Measurements from ENCODE around the gene OSTF1. TPM values are rescaled to one million over a fixed set of nuclear protein-coding genes. Genes with fewer than 3 reads are reported as not detected.

OSTF1 gene
- total RNA-seq, 1 experiment from 2014 or later, result 7.0 TPM

- H3K27ac Mint-ChIP-seq (ENCODE audit: unreplicated experiment), result no peak overlapping the region
These were observed 22.8 kb downstream of the OSTF1 start for GRCh38 chr9:75111019-75111622.

GRCh38 chr9:75112789-75113188 lies 24.5 kb downstream of the OSTF1 start:
- no peaks in the 10 kb centered on the region for H3K4me1 Mint-ChIP-seq (ENCODE audit: low read depth, unreplicated experiment)
- no peaks in the 10 kb centered on the region for H3K27me3 Mint-ChIP-seq (ENCODE audit: insufficient read depth, unreplicated experiment)
- ChIA-PET POLR2A (no interaction called here), CTCF (no interaction called here)
- intact Hi-C loops (cut with micrococcal nuclease; ENCODE audit: unreplicated experiment), result no loop called here
- Histone ChIP-seq H3K4me3 (ENCODE audit: low read depth, low read length) (no peak overlapping the region), H3K36me3 (ENCODE audit: control insufficient read depth, insufficient read depth, low read length) (no peaks in the 10 kb centered on the region), H3K4me1 (no peaks in the 10 kb centered on the region), H3K9me3 (no peaks in the 10 kb centered on the region), H3K27me3 (replicated peaks; ENCODE audit: control insufficient read depth, insufficient read depth, low read length) (no peaks in the 10 kb centered on the region)
- H3K9me3 Mint-ChIP-seq (ENCODE audit: unreplicated experiment), result peaks cover under 1% of the 10 kb centered on the region
- no peak overlapping the region for H3K27ac Mint-ChIP-seq (ENCODE audit: unreplicated experiment)
- H3K36me3 Mint-ChIP-seq (ENCODE audit: insufficient read depth, unreplicated experiment), result no peaks in the 10 kb centered on the region
- TF ChIP-seq CTCF (IDR thresholded peaks at IDR 0.05; ENCODE audit: insufficient read depth in 1 of 2, low read depth in 1 of 2, low read length in 1 of 2, severe bottlenecking in 1 of 2, unreplicated experiment in 1 of 2), result no peak
- no peak for DNase-seq
- no TSS peak for BruUV-seq (replicated peaks)
- H3K4me3 Mint-ChIP-seq (ENCODE audit: unreplicated experiment), result no peak overlapping the region

More at GRCh38 chr9:75111019-75111622, 22.8 kb downstream of the OSTF1 start:
- H3K4me1 ChIP-seq, result no peaks in the 10 kb centered on the region
- BruUV-seq (replicated peaks), result no TSS peak
- no peaks in the 10 kb centered on the region for H3K27me3 Mint-ChIP-seq (ENCODE audit: insufficient read depth, unreplicated experiment)
- DNase-seq, result no peak
- no peaks in the 10 kb centered on the region for H3K9me3 Mint-ChIP-seq (ENCODE audit: unreplicated experiment)
- ChIA-PET CTCF (no interaction called here), POLR2A (no interaction called here)
- no peaks in the 10 kb centered on the region for H3K9me3 ChIP-seq
- H3K27me3 ChIP-seq (replicated peaks; ENCODE audit: control insufficient read depth, insufficient read depth, low read length), result no peaks in the 10 kb centered on the region
- H3K4me1 Mint-ChIP-seq (ENCODE audit: low read depth, unreplicated experiment), result no peaks in the 10 kb centered on the region
- no peak overlapping the region for H3K4me3 ChIP-seq (ENCODE audit: low read depth, low read length)
- no peak overlapping the region for H3K4me3 Mint-ChIP-seq (ENCODE audit: unreplicated experiment)
- no peaks in the 10 kb centered on the region for H3K36me3 Mint-ChIP-seq (ENCODE audit: insufficient read depth, unreplicated experiment)
- TF ChIP-seq CTCF (IDR thresholded peaks at IDR 0.05; ENCODE audit: insufficient read depth in 1 of 2, low read depth in 1 of 2, low read length in 1 of 2, severe bottlenecking in 1 of 2, unreplicated experiment in 1 of 2), result no peak
- intact Hi-C loops (cut with micrococcal nuclease; ENCODE audit: unreplicated experiment), result no loop called here
- H3K36me3 ChIP-seq (ENCODE audit: control insufficient read depth, insufficient read depth, low read length), result no peaks in the 10 kb centered on the region

GRCh38 chr9:75116306-75116705 lies 28.0 kb downstream of the OSTF1 start:
- no peak for DNase-seq
- ChIA-PET POLR2A (no interaction called here), CTCF (no interaction called here)
- H3K36me3 ChIP-seq (ENCODE audit: control insufficient read depth, insufficient read depth, low read length), result no peaks in the 10 kb centered on the region
- H3K27me3 ChIP-seq (replicated peaks; ENCODE audit: control insufficient read depth, insufficient read depth, low read length), result no peaks in the 10 kb centered on the region
- no peaks in the 10 kb centered on the region for H3K9me3 ChIP-seq
- Mint-ChIP-seq H3K27ac (ENCODE audit: unreplicated experiment) (no peak overlapping the region), H3K36me3 (ENCODE audit: insufficient read depth, unreplicated experiment) (no peaks in the 10 kb centered on the region), H3K4me3 (ENCODE audit: unreplicated experiment) (no peak overlapping the region), H3K9me3 (ENCODE audit: unreplicated experiment) (peaks cover 7% of the 10 kb centered on the region), H3K4me1 (ENCODE audit: low read depth, unreplicated experiment) (no peaks in the 10 kb centered on the region), H3K27me3 (ENCODE audit: insufficient read depth, unreplicated experiment) (no peaks in the 10 kb centered on the region)
- H3K4me1 ChIP-seq, result no peaks in the 10 kb centered on the region
- no TSS peak for BruUV-seq (replicated peaks)
- intact Hi-C loops (cut with micrococcal nuclease; ENCODE audit: unreplicated experiment), result no loop called here
- TF ChIP-seq CTCF (IDR thresholded peaks at IDR 0.05; ENCODE audit: insufficient read depth in 1 of 2, low read depth in 1 of 2, low read length in 1 of 2, severe bottlenecking in 1 of 2, unreplicated experiment in 1 of 2), result no peak
- no peak overlapping the region for H3K4me3 ChIP-seq (ENCODE audit: low read depth, low read length)
